Fibroblast of lung (primary cell): ENCODE results near the gene ZNF211. TPM values are rescaled to one million over a fixed set of nuclear protein-coding genes. Genes with fewer than 3 reads are reported as not detected.

ENCODE experiments used
- polyA plus RNA-seq, 2 donors: library from polyadenylated mRNA; depleted of rRNA in 1 of 2; stranded (reverse) in 1 of 2; unstranded in 1 of 2; fragments of >200 nt; gene quantifications; 2 replicates each; pipeline ENCODE4 v1.2.1, GENCODE V29; 2011 to 2012; ENCODE audit warnings: missing spikeins in 1 of 2
- total RNA-seq: library from RNA; depleted of rRNA; stranded (reverse); fragments of >200 nt; gene quantifications from 2 replicates; pipeline ENCODE4 v1.2.1, GENCODE V29; 2014

The ZNF211 gene
- total and polyA plus RNA-seq, 2 donors (not counting 1 experiment from before 2014, with no cell fraction given), result 9.1 to 16.8 TPM

Other genes with a start within 250 kb of the ZNF211 start
- gene ZNF548, start 243.3 kb upstream of the ZNF211 start, total RNA-seq, result 21.1 and 23.9 TPM in 2 replicates
- gene ZNF548, start 243.3 kb upstream of the ZNF211 start, polyA plus RNA-seq, result 8.8 and 12.0 TPM in 2 replicates
- gene ZNF17, start 222.0 kb upstream of the ZNF211 start, total RNA-seq, result 12.3 and 15.2 TPM in 2 replicates
- 5.2 and 6.8 TPM in 2 replicates for gene ZNF17, start 222.0 kb upstream of the ZNF211 start, polyA plus RNA-seq
- gene ZNF749, start 197.8 kb upstream of the ZNF211 start, total RNA-seq, result 10.4 and 11.0 TPM in 2 replicates
- gene ZNF749, start 197.8 kb upstream of the ZNF211 start, polyA plus RNA-seq, result 4.7 and 5.4 TPM in 2 replicates
- 0.26 and 0.50 TPM in 2 replicates for gene VN1R1, start 176.0 kb upstream of the ZNF211 start, total RNA-seq
- 0.17 and 0.26 TPM in 2 replicates for gene VN1R1, start 176.0 kb upstream of the ZNF211 start, polyA plus RNA-seq
- 16.9 and 29.7 TPM in 2 replicates for gene ZNF772, start 155.6 kb upstream of the ZNF211 start, total RNA-seq
- 6.0 and 7.5 TPM in 2 replicates for gene ZNF772, start 155.6 kb upstream of the ZNF211 start, polyA plus RNA-seq
- gene ZNF419, start 145.4 kb upstream of the ZNF211 start, total RNA-seq, result 13.6 and 20.3 TPM in 2 replicates
- 4.6 and 8.9 TPM in 2 replicates for gene ZNF419, start 145.4 kb upstream of the ZNF211 start, polyA plus RNA-seq
- gene ZNF773, start 133.2 kb upstream of the ZNF211 start, total RNA-seq, result 20.8 and 39.8 TPM in 2 replicates
- 6.8 and 9.4 TPM in 2 replicates for gene ZNF773, start 133.2 kb upstream of the ZNF211 start, polyA plus RNA-seq
- 6.7 and 7.8 TPM in 2 replicates for gene ZNF549, start 105.8 kb upstream of the ZNF211 start, total RNA-seq
- gene ZNF549, start 105.8 kb upstream of the ZNF211 start, polyA plus RNA-seq, result 3.9 and 4.8 TPM in 2 replicates
- 6.9 and 8.6 TPM in 2 replicates for gene ZNF550, start 73.3 kb upstream of the ZNF211 start, total RNA-seq
- gene ZNF550, start 73.3 kb upstream of the ZNF211 start, polyA plus RNA-seq, result 4.2 and 5.7 TPM in 2 replicates
- gene ZNF416, start 54.3 kb upstream of the ZNF211 start, total RNA-seq, result 6.9 and 9.2 TPM in 2 replicates
- gene ZNF416, start 54.3 kb upstream of the ZNF211 start, polyA plus RNA-seq, result 3.9 and 4.5 TPM in 2 replicates
- 7.1 and 7.2 TPM in 2 replicates for gene ZIK1, start 49.0 kb upstream of the ZNF211 start, total RNA-seq
- gene ZIK1, start 49.0 kb upstream of the ZNF211 start, polyA plus RNA-seq, result 3.9 and 5.3 TPM in 2 replicates
- 2.5 and 2.8 TPM in 2 replicates for gene ZNF530, start 33.3 kb upstream of the ZNF211 start, total RNA-seq
- 1.6 and 2.5 TPM in 2 replicates for gene ZNF530, start 33.3 kb upstream of the ZNF211 start, polyA plus RNA-seq
- gene ZNF134, start 18.9 kb upstream of the ZNF211 start, total RNA-seq, result 22.9 and 30.6 TPM in 2 replicates
- 9.2 and 11.7 TPM in 2 replicates for gene ZNF134, start 18.9 kb upstream of the ZNF211 start, polyA plus RNA-seq
- gene ZSCAN4, start 35.8 kb downstream of the ZNF211 start, total RNA-seq, result not detected in 2 replicates
- not detected in 2 replicates for gene ZSCAN4, start 35.8 kb downstream of the ZNF211 start, polyA plus RNA-seq
- gene ZNF551, start 48.8 kb downstream of the ZNF211 start, total RNA-seq, result 4.8 and 4.9 TPM in 2 replicates
- gene ZNF551, start 48.8 kb downstream of the ZNF211 start, polyA plus RNA-seq, result 3.7 and 4.8 TPM in 2 replicates
- gene ZNF154, start 76.0 kb downstream of the ZNF211 start, total RNA-seq, result 3.3 and 6.3 TPM in 2 replicates
- gene ZNF154, start 76.0 kb downstream of the ZNF211 start, polyA plus RNA-seq, result 1.8 and 2.7 TPM in 2 replicates
- gene ZNF671, start 94.5 kb downstream of the ZNF211 start, total RNA-seq, result 10.5 and 16.8 TPM in 2 replicates
- gene ZNF671, start 94.5 kb downstream of the ZNF211 start, polyA plus RNA-seq, result 3.4 and 5.2 TPM in 2 replicates
- 10.3 and 20.0 TPM in 2 replicates for gene ZNF776, start 113.6 kb downstream of the ZNF211 start, total RNA-seq
- 5.7 and 7.8 TPM in 2 replicates for gene ZNF776, start 113.6 kb downstream of the ZNF211 start, polyA plus RNA-seq
- 14.9 and 16.8 TPM in 2 replicates for gene ZNF586, start 136.5 kb downstream of the ZNF211 start, total RNA-seq
- gene ZNF586, start 136.5 kb downstream of the ZNF211 start, polyA plus RNA-seq, result 5.9 and 6.1 TPM in 2 replicates
- gene ZNF552, start 181.7 kb downstream of the ZNF211 start, total RNA-seq, result 3.8 and 3.9 TPM in 2 replicates
- 1.5 and 1.9 TPM in 2 replicates for gene ZNF552, start 181.7 kb downstream of the ZNF211 start, polyA plus RNA-seq
- gene ZNF587B, start 197.1 kb downstream of the ZNF211 start, total RNA-seq, result 12.1 and 12.4 TPM in 2 replicates
- gene ZNF587B, start 197.1 kb downstream of the ZNF211 start, polyA plus RNA-seq, result 4.9 and 6.5 TPM in 2 replicates
- 12.1 and 23.6 TPM in 2 replicates for gene ZNF587, start 216.7 kb downstream of the ZNF211 start, total RNA-seq
- gene ZNF587, start 216.7 kb downstream of the ZNF211 start, polyA plus RNA-seq, result 7.4 and 8.8 TPM in 2 replicates